ENCODE results near the gene ZFPL1.

The ZFPL1 gene

DNA sequence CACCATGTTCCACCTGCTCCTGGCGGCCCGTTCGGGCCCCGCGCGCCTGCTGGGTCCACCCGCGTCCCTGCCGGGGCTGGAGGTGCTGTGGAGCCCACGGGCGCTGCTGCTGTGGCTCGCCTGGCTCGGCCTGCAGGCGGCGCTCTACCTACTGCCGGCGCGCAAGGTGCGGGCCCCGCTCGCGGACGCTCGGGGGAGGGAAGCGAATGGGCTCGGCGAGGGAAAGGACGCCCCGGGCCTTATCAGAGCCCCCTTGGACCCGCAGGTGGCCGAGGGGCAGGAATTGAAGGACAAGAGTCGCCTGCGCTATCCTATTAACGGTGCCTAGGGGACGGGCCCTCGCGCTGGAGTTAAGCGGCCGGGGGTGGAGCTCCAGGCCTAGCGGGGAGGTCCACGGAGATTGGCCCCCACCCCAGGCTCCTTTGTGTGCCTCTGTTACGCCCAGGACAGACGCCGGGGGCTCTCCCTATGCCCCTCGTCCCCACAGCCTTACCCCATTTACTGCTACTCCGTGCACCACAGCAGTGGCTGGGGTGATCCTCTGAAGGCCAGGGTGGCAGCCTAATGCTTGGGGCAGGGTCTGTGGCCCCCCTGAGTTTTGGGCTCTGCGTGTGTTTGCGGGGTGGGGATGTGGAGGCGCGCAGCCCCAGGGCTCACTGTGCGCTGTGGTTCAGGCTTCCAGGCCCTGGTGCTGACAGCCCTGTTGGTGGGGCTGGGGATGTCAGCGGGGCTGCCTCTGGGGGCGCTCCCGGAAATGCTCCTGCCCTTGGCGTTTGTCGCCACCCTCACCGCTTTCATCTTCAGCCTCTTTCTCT is 28.7 kb downstream of the ZFPL1 start:
- peak overlapping the region; percentile 75 for H3K27ac ChIP-seq (ENCODE audit: insufficient read depth, low read length, poor library complexity, severe bottlenecking)
- H3K4me3 ChIP-seq (ENCODE audit: insufficient read depth, low read depth, low read length, poor library complexity, severe bottlenecking): peak overlapping the region; percentile 80
- no peaks in the 10 kb centered on the region for H3K9me3 ChIP-seq (ENCODE audit: control insufficient read depth, low read length)
- no peaks in the 10 kb centered on the region for H3K27me3 ChIP-seq (replicated peaks; ENCODE audit: control insufficient read depth, insufficient read depth, low read length, poor library complexity, severe bottlenecking)
- H3K4me1 ChIP-seq (ENCODE audit: control insufficient read depth, insufficient read depth, low read length, poor library complexity, severe bottlenecking): peaks cover 47% of the 10 kb centered on the region
- peaks cover 24% of the 10 kb centered on the region for H3K36me3 ChIP-seq (ENCODE audit: control insufficient read depth, insufficient read depth, low read length)
- peak; percentile 53 to 62 (median 59) for DNase-seq

- H3K9me3 ChIP-seq (ENCODE audit: control insufficient read depth, low read length): no peaks in the 10 kb centered on the region
- peaks cover 27% of the 10 kb centered on the region for H3K36me3 ChIP-seq (ENCODE audit: control insufficient read depth, insufficient read depth, low read length)
- H3K27me3 ChIP-seq (replicated peaks; ENCODE audit: control insufficient read depth, insufficient read depth, low read length, poor library complexity, severe bottlenecking): no peaks in the 10 kb centered on the region
- peak overlapping the region; percentile 80 for H3K4me3 ChIP-seq (ENCODE audit: insufficient read depth, low read depth, low read length, poor library complexity, severe bottlenecking)
- peaks cover 50% of the 10 kb centered on the region for H3K4me1 ChIP-seq (ENCODE audit: control insufficient read depth, insufficient read depth, low read length, poor library complexity, severe bottlenecking)
- no peak overlapping the region for H3K27ac ChIP-seq (ENCODE audit: insufficient read depth, low read length, poor library complexity, severe bottlenecking)
- no peak for DNase-seq
Measured at GRCh38 chr11:65113361-65113756, 29.3 kb downstream of the ZFPL1 start.

- Histone ChIP-seq H3K27ac (ENCODE audit: insufficient read depth, low read length, poor library complexity, severe bottlenecking) (peak overlapping the region; percentile 36), H3K4me1 (ENCODE audit: control insufficient read depth, insufficient read depth, low read length, poor library complexity, severe bottlenecking) (peaks cover 50% of the 10 kb centered on the region), H3K4me3 (ENCODE audit: insufficient read depth, low read depth, low read length, poor library complexity, severe bottlenecking) (no peak overlapping the region), H3K36me3 (ENCODE audit: control insufficient read depth, insufficient read depth, low read length) (peaks cover 27% of the 10 kb centered on the region), H3K27me3 (replicated peaks; ENCODE audit: control insufficient read depth, insufficient read depth, low read length, poor library complexity, severe bottlenecking) (no peaks in the 10 kb centered on the region), H3K9me3 (ENCODE audit: control insufficient read depth, low read length) (no peaks in the 10 kb centered on the region)
- DNase-seq: no peak
Measured at GRCh38 chr11:65113839-65114238, 29.8 kb downstream of the ZFPL1 start.

DNA sequence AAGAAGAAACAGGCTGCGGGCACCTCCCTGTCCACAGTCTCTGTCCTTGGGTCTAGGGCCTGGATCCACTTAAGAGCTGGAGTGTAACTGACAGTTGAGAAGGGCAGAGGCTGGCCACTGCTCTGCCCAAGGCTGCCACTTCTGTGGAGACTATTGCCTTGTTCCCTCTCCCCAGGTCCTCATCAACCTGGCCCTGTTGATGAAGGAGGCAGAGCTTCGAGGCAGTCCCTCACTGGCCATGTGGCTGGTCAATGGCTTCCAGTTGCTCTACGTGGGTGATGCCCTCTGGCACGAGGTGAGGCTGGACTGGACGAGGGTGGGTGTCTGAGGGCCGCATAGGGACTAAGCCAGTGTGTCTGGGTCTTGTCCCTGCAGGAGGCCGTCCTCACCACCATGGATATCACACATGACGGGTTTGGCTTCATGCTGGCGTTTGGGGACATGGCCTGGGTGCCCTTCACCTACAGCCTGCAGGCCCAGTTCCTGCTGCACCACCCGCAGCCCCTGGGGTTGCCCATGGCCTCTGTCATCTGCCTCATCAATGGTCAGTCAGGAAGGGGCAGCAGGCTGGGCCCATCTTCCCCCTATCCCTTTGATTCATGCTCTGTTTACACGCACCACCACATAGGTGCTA is 30.6 kb downstream of the ZFPL1 start:
- Histone ChIP-seq H3K9me3 (ENCODE audit: control insufficient read depth, low read length) (no peaks in the 10 kb centered on the region), H3K27me3 (replicated peaks; ENCODE audit: control insufficient read depth, insufficient read depth, low read length, poor library complexity, severe bottlenecking) (no peaks in the 10 kb centered on the region), H3K4me1 (ENCODE audit: control insufficient read depth, insufficient read depth, low read length, poor library complexity, severe bottlenecking) (peaks cover 50% of the 10 kb centered on the region), H3K27ac (ENCODE audit: insufficient read depth, low read length, poor library complexity, severe bottlenecking) (peak overlapping the region; percentile 18), H3K4me3 (ENCODE audit: insufficient read depth, low read depth, low read length, poor library complexity, severe bottlenecking) (no peak overlapping the region), H3K36me3 (ENCODE audit: control insufficient read depth, insufficient read depth, low read length) (peaks cover 25% of the 10 kb centered on the region)
- no peak for DNase-seq

- Histone ChIP-seq H3K36me3 (ENCODE audit: control insufficient read depth, insufficient read depth, low read length) (peaks cover 34% of the 10 kb centered on the region), H3K4me1 (ENCODE audit: control insufficient read depth, insufficient read depth, low read length, poor library complexity, severe bottlenecking) (peaks cover 44% of the 10 kb centered on the region), H3K4me3 (ENCODE audit: insufficient read depth, low read depth, low read length, poor library complexity, severe bottlenecking) (no peak overlapping the region), H3K9me3 (ENCODE audit: control insufficient read depth, low read length) (no peaks in the 10 kb centered on the region), H3K27me3 (replicated peaks; ENCODE audit: control insufficient read depth, insufficient read depth, low read length, poor library complexity, severe bottlenecking) (no peaks in the 10 kb centered on the region), H3K27ac (ENCODE audit: insufficient read depth, low read length, poor library complexity, severe bottlenecking) (peak overlapping the region; percentile 18)
- no peak for DNase-seq
Measured at GRCh38 chr11:65115361-65116082, 31.5 kb downstream of the ZFPL1 start.

GRCh38 chr11:65116370-65117205 is 32.6 kb downstream of the ZFPL1 start:
- peak; percentile 31 to 42 (median 36) for DNase-seq
- Histone ChIP-seq H3K27me3 (replicated peaks; ENCODE audit: control insufficient read depth, insufficient read depth, low read length, poor library complexity, severe bottlenecking) (no peaks in the 10 kb centered on the region), H3K4me3 (ENCODE audit: insufficient read depth, low read depth, low read length, poor library complexity, severe bottlenecking) (peak overlapping the region; percentile 72), H3K36me3 (ENCODE audit: control insufficient read depth, insufficient read depth, low read length) (peaks cover 38% of the 10 kb centered on the region), H3K9me3 (ENCODE audit: control insufficient read depth, low read length) (no peaks in the 10 kb centered on the region), H3K4me1 (ENCODE audit: control insufficient read depth, insufficient read depth, low read length, poor library complexity, severe bottlenecking) (peaks cover 39% of the 10 kb centered on the region), H3K27ac (ENCODE audit: insufficient read depth, low read length, poor library complexity, severe bottlenecking) (peak overlapping the region; percentile 92)

GRCh38 chr11:65117206-65118096 is 33.4 kb downstream of the ZFPL1 start, which contains the start of gene ZNHIT2:
ZNHIT2 (minus strand) TSS chr11:65117701; CDS start chr11:65117653, 48 bp downstream.
- no peaks in the 10 kb centered on the region for H3K27me3 ChIP-seq (replicated peaks; ENCODE audit: control insufficient read depth, insufficient read depth, low read length, poor library complexity, severe bottlenecking)
- peak within 1 kb of the TSS; percentile 72 for H3K4me3 ChIP-seq (ENCODE audit: insufficient read depth, low read depth, low read length, poor library complexity, severe bottlenecking)
- peaks cover 38% of the 10 kb centered on the region for H3K36me3 ChIP-seq (ENCODE audit: control insufficient read depth, insufficient read depth, low read length)
- peak; percentile 99 to 100 (median 100) for DNase-seq
- H3K4me1 ChIP-seq (ENCODE audit: control insufficient read depth, insufficient read depth, low read length, poor library complexity, severe bottlenecking): peaks cover 36% of the 10 kb centered on the region
- no peaks in the 10 kb centered on the region for H3K9me3 ChIP-seq (ENCODE audit: control insufficient read depth, low read length)
- peak within 1 kb of the TSS; percentile 92 for H3K27ac ChIP-seq (ENCODE audit: insufficient read depth, low read length, poor library complexity, severe bottlenecking)

- Histone ChIP-seq H3K36me3 (ENCODE audit: control insufficient read depth, insufficient read depth, low read length) (peaks cover 38% of the 10 kb centered on the region), H3K4me1 (ENCODE audit: control insufficient read depth, insufficient read depth, low read length, poor library complexity, severe bottlenecking) (peaks cover 34% of the 10 kb centered on the region), H3K4me3 (ENCODE audit: insufficient read depth, low read depth, low read length, poor library complexity, severe bottlenecking) (no peak overlapping the region), H3K9me3 (ENCODE audit: control insufficient read depth, low read length) (no peaks in the 10 kb centered on the region), H3K27me3 (replicated peaks; ENCODE audit: control insufficient read depth, insufficient read depth, low read length, poor library complexity, severe bottlenecking) (no peaks in the 10 kb centered on the region), H3K27ac (ENCODE audit: insufficient read depth, low read length, poor library complexity, severe bottlenecking) (no peak overlapping the region)
- no peak for DNase-seq
Measured at GRCh38 chr11:65118097-65118837, 34.2 kb downstream of the ZFPL1 start.
